Neural cell (in vitro differentiated cells): ENCODE results near the gene DHRS12.

ENCODE experiments used
- EP300 ChIP-seq: fragments of 450-650 bp; conservative IDR thresholded peaks from 2 replicates; pipeline ENCODE4 v1.6.1; 2014; ENCODE audit warnings: antibody characterized with exemption, mild to moderate bottlenecking, moderate library complexity; ENCODE audit not compliant: poor library complexity, severe bottlenecking
- POLR2AphosphoS5 ChIP-seq: IDR thresholded peaks from 2 replicates; pipeline ENCODE4 v1.6.1; 2012
- RAD21 ChIP-seq: fragments of 450-650 bp; conservative IDR thresholded peaks from 2 replicates; pipeline ENCODE4 v1.6.1; 2014; ENCODE audit warnings: antibody characterized with exemption, mild to moderate bottlenecking, moderate library complexity
- TF ChIP-seq, protein P1 (sequence below): fragments of 450-650 bp; IDR thresholded peaks from 2 replicates; pipeline ENCODE4 v1.5.1; 2014; ENCODE audit warnings: antibody characterized with exemption, mild to moderate bottlenecking, moderate library complexity; ENCODE audit not compliant: poor library complexity, severe bottlenecking

DNA sequence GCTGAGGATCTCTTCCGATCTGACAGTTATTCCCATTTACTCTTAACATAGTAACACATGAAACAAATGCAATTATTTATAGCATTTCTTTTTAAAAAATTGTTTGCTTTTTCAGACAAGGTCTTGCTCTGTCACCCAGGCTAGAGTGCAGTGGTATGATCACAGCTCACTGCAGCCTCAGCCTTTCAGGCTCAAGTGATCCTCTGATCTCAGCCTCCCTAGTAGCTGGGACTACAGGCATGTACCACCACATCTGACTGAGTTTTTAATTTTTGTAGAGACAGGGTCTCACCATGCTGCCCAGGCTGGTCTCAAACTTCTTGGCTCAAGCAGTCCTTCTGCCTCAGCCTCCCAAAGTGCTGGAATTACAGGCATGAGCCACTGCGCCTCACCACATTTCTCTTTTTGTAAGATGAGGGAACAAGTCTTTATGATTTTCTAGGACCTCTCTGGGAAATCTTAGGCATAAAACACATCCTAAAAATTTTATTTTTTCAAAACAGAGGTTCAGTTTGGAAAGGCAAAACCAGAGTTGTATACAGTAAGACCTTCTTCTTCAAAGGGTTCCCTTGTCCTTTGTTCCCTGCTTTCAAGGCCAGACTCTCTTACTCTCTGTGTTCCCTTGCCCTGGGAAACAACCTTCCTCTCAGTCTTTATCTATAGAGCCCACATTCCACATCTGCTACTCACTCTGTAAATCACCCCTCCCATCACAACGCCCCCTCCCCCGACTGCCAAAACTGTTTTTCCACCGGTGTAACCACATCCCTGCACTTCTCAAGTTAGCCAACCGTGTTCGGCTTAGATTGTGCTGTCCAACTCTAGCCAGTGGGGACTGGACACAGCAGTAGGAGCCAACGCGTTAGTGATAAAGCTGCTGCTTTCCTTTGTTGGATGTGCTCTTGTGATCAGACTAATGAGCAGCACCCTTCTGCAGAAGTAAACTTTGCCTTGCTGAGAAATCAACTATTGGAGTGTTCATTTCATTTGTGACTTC is 56.2 kb downstream of the DHRS12 start:
- TF ChIP-seq, protein P1, sequence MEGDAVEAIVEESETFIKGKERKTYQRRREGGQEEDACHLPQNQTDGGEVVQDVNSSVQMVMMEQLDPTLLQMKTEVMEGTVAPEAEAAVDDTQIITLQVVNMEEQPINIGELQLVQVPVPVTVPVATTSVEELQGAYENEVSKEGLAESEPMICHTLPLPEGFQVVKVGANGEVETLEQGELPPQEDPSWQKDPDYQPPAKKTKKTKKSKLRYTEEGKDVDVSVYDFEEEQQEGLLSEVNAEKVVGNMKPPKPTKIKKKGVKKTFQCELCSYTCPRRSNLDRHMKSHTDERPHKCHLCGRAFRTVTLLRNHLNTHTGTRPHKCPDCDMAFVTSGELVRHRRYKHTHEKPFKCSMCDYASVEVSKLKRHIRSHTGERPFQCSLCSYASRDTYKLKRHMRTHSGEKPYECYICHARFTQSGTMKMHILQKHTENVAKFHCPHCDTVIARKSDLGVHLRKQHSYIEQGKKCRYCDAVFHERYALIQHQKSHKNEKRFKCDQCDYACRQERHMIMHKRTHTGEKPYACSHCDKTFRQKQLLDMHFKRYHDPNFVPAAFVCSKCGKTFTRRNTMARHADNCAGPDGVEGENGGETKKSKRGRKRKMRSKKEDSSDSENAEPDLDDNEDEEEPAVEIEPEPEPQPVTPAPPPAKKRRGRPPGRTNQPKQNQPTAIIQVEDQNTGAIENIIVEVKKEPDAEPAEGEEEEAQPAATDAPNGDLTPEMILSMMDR, result no peak
- TF ChIP-seq POLR2AphosphoS5 (no peak), RAD21 (no peak), EP300 (no peak)
